Panc1 (cell line): ENCODE results near the gene FOSB.

Source experiments
- CTCF ChIP-seq: fragments of 450-650 bp; IDR thresholded peaks from 2 replicates; pipeline ENCODE4 v1.5.1; 2017; ENCODE audit warnings: mild to moderate bottlenecking
- POLR2AphosphoS5 ChIP-seq: IDR thresholded peaks from 2 replicates; pipeline ENCODE4 v1.6.1; 2012; ENCODE audit warnings: mild to moderate bottlenecking, low read depth, low read length, moderate library complexity
- SIN3A ChIP-seq: IDR thresholded peaks from 2 replicates; pipeline ENCODE4 v1.6.1; 2012; ENCODE audit warnings: low read depth, mild to moderate bottlenecking, low read length, moderate library complexity, borderline replicate concordance; ENCODE audit not compliant: insufficient read depth
- TCF7L2 ChIP-seq: IDR thresholded peaks from 2 replicates; pipeline ENCODE4 v1.6.1; 2011; ENCODE audit warnings: mild to moderate bottlenecking, low read depth, low read length, inconsistent platforms
- TF ChIP-seq, protein P1 (sequence below), 2 experiments: IDR thresholded peaks; 2 replicates each; pipeline ENCODE4 v1.6.1; 2011 to 2012; ENCODE audit warnings: low read depth in 2 of 2, control low read depth in 1 of 2, low read length in 1 of 2, mild to moderate bottlenecking in 1 of 2, moderate library complexity in 1 of 2; ENCODE audit not compliant: insufficient read depth in 1 of 2

GRCh38 chr19:45495178-45495577, 27.4 kb downstream of the FOSB start:
- TF ChIP-seq POLR2AphosphoS5 (no peak), CTCF (no peak), TCF7L2 (no peak), SIN3A (no peak)
- TF ChIP-seq, protein P1, sequence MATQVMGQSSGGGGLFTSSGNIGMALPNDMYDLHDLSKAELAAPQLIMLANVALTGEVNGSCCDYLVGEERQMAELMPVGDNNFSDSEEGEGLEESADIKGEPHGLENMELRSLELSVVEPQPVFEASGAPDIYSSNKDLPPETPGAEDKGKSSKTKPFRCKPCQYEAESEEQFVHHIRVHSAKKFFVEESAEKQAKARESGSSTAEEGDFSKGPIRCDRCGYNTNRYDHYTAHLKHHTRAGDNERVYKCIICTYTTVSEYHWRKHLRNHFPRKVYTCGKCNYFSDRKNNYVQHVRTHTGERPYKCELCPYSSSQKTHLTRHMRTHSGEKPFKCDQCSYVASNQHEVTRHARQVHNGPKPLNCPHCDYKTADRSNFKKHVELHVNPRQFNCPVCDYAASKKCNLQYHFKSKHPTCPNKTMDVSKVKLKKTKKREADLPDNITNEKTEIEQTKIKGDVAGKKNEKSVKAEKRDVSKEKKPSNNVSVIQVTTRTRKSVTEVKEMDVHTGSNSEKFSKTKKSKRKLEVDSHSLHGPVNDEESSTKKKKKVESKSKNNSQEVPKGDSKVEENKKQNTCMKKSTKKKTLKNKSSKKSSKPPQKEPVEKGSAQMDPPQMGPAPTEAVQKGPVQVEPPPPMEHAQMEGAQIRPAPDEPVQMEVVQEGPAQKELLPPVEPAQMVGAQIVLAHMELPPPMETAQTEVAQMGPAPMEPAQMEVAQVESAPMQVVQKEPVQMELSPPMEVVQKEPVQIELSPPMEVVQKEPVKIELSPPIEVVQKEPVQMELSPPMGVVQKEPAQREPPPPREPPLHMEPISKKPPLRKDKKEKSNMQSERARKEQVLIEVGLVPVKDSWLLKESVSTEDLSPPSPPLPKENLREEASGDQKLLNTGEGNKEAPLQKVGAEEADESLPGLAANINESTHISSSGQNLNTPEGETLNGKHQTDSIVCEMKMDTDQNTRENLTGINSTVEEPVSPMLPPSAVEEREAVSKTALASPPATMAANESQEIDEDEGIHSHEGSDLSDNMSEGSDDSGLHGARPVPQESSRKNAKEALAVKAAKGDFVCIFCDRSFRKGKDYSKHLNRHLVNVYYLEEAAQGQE (IDR thresholded peaks at IDR 0.05; ENCODE audit: insufficient read depth in 1 of 2, low read depth in 2 of 2, low read length in 1 of 2): no peak
